ENCODE measurements around the gene CPED1. TPM values are rescaled to one million over a fixed set of nuclear protein-coding genes. Genes with fewer than 3 reads are reported as not detected.
A peak's percentile ranks its signal among the peaks of the same experiment; 100 is the strongest.

CPED1 gene
- polyA plus RNA-seq (2011; rRNA removed) (47.6 and 52.0 TPM in 2 replicates), polyA minus RNA-seq (2011; rRNA and poly(A)+ RNA removed) (87.6 and 120 TPM in 2 replicates)

DNA sequence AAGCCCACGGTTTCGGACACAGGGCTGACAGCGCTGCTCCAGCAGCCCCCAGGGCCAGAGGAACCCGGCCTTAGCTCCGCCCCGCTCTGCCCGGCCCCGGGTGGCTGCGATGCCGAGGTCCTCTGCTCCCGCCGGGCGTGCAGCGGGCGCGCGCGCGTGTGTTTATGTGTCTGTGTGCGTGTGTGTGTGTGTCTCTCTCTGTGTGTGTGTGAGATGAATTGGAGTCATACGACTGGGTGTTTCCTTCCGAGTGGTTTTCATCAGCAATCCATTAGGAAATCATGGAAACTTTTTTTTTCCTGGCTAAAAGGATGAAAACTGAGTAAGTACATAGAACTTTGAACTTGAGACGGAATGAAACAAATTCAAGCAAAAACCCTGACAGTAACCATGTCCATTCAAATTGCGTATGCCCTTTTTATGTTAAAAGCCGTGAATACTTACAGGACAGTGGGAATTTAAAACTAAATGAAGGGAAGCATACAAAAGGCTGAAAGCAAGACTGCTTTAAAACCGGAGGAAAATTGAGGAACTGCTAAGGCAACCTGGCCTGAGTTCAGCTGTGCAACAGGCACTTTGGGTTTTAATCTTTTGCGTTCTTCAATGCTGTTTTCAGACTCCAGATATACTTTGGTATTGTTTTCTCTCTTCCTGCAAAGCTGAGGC is at the start of gene CPED1:
TSS of gene CPED1 (plus strand) at position 121 of the 666 bp plus-strand sequence. CDS start 911 bp downstream, outside the sequence.
- H3K27me3 ChIP-seq (ENCODE audit: control insufficient read depth, insufficient read depth, low read length), result no peaks in the 10 kb centered on the region
- peak; percentile 73 for DNase-seq (ENCODE audit: low read depth, low spot score)
- no peaks in the 10 kb centered on the region for H3K9me3 ChIP-seq (ENCODE audit: control insufficient read depth, insufficient read depth, low read length)
- H3K4me3 ChIP-seq (ENCODE audit: low read depth, low read length), result peak within 1 kb of the TSS; percentile 76
- H3K27ac ChIP-seq (ENCODE audit: low read depth, low read length), result peak within 1 kb of the TSS; percentile 90
- ChIA-PET CTCF (interaction anchor here (0.6 to 8.9 kb wide), 31 partner anchors 7 to 363 kb away, joined by 3 to 178 read pairs (median 5); no protein-coding TSS in a partner anchor), POLR2A (interaction anchor here (0.6 to 5.4 kb wide), 7 partner anchors 13 to 119 kb away, joined by 3 to 62 read pairs (median 5); no protein-coding TSS in a partner anchor)
- TF ChIP-seq, protein P1, sequence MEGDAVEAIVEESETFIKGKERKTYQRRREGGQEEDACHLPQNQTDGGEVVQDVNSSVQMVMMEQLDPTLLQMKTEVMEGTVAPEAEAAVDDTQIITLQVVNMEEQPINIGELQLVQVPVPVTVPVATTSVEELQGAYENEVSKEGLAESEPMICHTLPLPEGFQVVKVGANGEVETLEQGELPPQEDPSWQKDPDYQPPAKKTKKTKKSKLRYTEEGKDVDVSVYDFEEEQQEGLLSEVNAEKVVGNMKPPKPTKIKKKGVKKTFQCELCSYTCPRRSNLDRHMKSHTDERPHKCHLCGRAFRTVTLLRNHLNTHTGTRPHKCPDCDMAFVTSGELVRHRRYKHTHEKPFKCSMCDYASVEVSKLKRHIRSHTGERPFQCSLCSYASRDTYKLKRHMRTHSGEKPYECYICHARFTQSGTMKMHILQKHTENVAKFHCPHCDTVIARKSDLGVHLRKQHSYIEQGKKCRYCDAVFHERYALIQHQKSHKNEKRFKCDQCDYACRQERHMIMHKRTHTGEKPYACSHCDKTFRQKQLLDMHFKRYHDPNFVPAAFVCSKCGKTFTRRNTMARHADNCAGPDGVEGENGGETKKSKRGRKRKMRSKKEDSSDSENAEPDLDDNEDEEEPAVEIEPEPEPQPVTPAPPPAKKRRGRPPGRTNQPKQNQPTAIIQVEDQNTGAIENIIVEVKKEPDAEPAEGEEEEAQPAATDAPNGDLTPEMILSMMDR (IDR thresholded peaks at IDR 0.05; ENCODE audit: low read depth, low read length), result no peak

GRCh38 chr7:120939345-120939744 is 49.2 kb upstream of the CPED1 start:
- no peaks in the 10 kb centered on the region for H3K27me3 ChIP-seq (ENCODE audit: control insufficient read depth, insufficient read depth, low read length)
- TF ChIP-seq, protein P1 (IDR thresholded peaks at IDR 0.05; ENCODE audit: low read depth, low read length), result no peak
- no peak overlapping the region for H3K27ac ChIP-seq (ENCODE audit: low read depth, low read length)
- DNase-seq (ENCODE audit: low read depth, low spot score), result no peak
- no peaks in the 10 kb centered on the region for H3K9me3 ChIP-seq (ENCODE audit: control insufficient read depth, insufficient read depth, low read length)
- ChIA-PET CTCF (interaction anchor here (1.1 to 3.1 kb wide), 3 partner anchors 133 to 147 kb away, joined by 3 to 20 read pairs (median 6); no protein-coding TSS in a partner anchor), POLR2A (no interaction called here)
- no peak overlapping the region for H3K4me3 ChIP-seq (ENCODE audit: low read depth, low read length)

DNA sequence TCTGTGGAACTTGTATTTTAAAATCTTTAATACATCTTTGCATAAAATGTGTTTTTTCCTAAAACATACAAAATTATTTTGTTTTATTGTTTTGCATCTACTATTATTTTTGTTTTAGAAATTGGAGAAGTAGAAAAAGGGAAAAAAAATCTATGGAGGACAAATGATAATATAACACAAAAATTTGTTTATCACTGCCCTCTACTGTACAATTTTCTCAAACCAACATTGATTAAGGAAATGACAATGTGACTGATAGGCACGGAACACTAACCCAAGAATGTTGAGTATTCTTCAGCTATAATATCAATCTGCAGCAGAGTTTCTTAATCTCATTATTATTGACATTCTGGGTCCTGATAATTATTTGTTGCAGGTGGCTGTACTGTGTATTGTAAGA is 47.4 kb upstream of the CPED1 start:
- H3K4me3 ChIP-seq (ENCODE audit: low read depth, low read length), result no peak overlapping the region
- no peak overlapping the region for H3K27ac ChIP-seq (ENCODE audit: low read depth, low read length)
- no peak for DNase-seq (ENCODE audit: low read depth, low spot score)
- H3K27me3 ChIP-seq (ENCODE audit: control insufficient read depth, insufficient read depth, low read length), result no peaks in the 10 kb centered on the region
- H3K9me3 ChIP-seq (ENCODE audit: control insufficient read depth, insufficient read depth, low read length), result no peaks in the 10 kb centered on the region
- POLR2A ChIA-PET, result no interaction called here
- TF ChIP-seq, protein P1 (IDR thresholded peaks at IDR 0.05; ENCODE audit: low read depth, low read length), result peak; percentile 22; the same call in 1 of the 2 replicates
- CTCF ChIA-PET, result interaction anchor here (1.2 to 3.1 kb wide), 5 partner anchors 113 to 149 kb away, joined by 3 to 20 read pairs (median 6); no protein-coding TSS in a partner anchor

GRCh38 chr7:120941856-120942255 is 46.7 kb upstream of the CPED1 start:
- TF ChIP-seq, protein P1 (IDR thresholded peaks at IDR 0.05; ENCODE audit: low read depth, low read length), result no peak
- H3K27me3 ChIP-seq (ENCODE audit: control insufficient read depth, insufficient read depth, low read length), result no peaks in the 10 kb centered on the region
- CTCF ChIA-PET, result interaction anchor here (0.6 to 3.1 kb wide), 7 partner anchors 70 to 501 kb away, joined by 3 to 20 read pairs (median 4); no protein-coding TSS in a partner anchor
- no peak for DNase-seq (ENCODE audit: low read depth, low spot score)
- H3K4me3 ChIP-seq (ENCODE audit: low read depth, low read length), result no peak overlapping the region
- POLR2A ChIA-PET, result no interaction called here
- no peak overlapping the region for H3K27ac ChIP-seq (ENCODE audit: low read depth, low read length)
- no peaks in the 10 kb centered on the region for H3K9me3 ChIP-seq (ENCODE audit: control insufficient read depth, insufficient read depth, low read length)

DNA sequence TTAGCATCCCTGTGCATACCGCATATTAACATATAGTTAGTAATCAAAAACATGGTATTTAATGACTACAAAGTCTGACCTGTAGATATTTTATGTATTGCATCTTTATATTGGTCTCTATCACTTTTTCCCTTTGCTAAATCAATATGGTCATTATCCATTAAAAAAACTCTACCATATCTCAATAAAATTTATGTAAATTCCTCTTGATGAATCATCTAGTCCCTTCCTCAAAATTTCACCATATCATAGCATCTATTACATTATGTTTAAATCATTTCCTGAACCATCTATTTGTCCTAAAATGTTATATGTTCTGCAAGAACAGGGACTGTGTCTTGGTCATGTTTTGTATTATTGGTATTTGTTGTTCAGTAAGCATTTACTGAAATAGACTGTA is 45.6 kb upstream of the CPED1 start:
- Histone ChIP-seq H3K27ac (ENCODE audit: low read depth, low read length) (no peak overlapping the region), H3K27me3 (ENCODE audit: control insufficient read depth, insufficient read depth, low read length) (no peaks in the 10 kb centered on the region), H3K4me3 (ENCODE audit: low read depth, low read length) (no peak overlapping the region), H3K9me3 (ENCODE audit: control insufficient read depth, insufficient read depth, low read length) (no peaks in the 10 kb centered on the region)
- ChIA-PET CTCF (interaction anchor here (0.6 to 1.6 kb wide), 4 partner anchors 82 to 165 kb away, joined by 3 to 7 read pairs (median 4); no protein-coding TSS in a partner anchor), POLR2A (no interaction called here)
- DNase-seq (ENCODE audit: low read depth, low spot score), result no peak
- TF ChIP-seq, protein P1 (IDR thresholded peaks at IDR 0.05; ENCODE audit: low read depth, low read length), result no peak

Data from AG04450 (cell line).